ENCODE data around the gene MYBPC2.
"Not testable (repeated sequence)": the region's sequence is repeated elsewhere in the genome, so short reads cannot be mapped to it uniquely, and the experiment has no call there.

- not testable (repeated sequence) for TF ChIP-seq POLR2A, CTCF (IDR thresholded peaks at IDR 0.05)
Observed at GRCh38 chr19:50390952-50391351, 41.7 kb upstream of the MYBPC2 start.

Data from lower leg skin (tissue), 3 donors.